Mucosa of descending colon (tissue), 3 donors: ENCODE results near the gene GSS. TPM values are rescaled to one million over a fixed set of nuclear protein-coding genes. Genes with fewer than 3 reads are reported as not detected.

Experiments used
- ATAC-seq: fragments of 200-7000 bp; cut with Tn5 transposase; one replicate; pipeline ENCODE4 v1.9.1; 2020; ENCODE audit warnings: mild to moderate bottlenecking, moderate library complexity
- DNase-seq, 3 donors: peaks; one replicate each; pipeline ENCODE4 v3.0.0-alpha.2; 2020
- H3K36me3 ChIP-seq: fragments of 200-600 bp; one replicate; pipeline ENCODE4 v1.8.0; 2021; ENCODE audit warnings: low read depth, mild to moderate bottlenecking
- H3K4me1 ChIP-seq: fragments of 200-600 bp; one replicate; pipeline ENCODE4 v1.8.0; 2021; ENCODE audit warnings: low read depth, mild to moderate bottlenecking
- H3K4me3 ChIP-seq: fragments of 200-600 bp; one replicate; pipeline ENCODE4 v1.8.0; 2021; ENCODE audit warnings: mild to moderate bottlenecking
- H3K9me3 ChIP-seq: fragments of 200-600 bp; one replicate; pipeline ENCODE4 v1.8.0; 2021; ENCODE audit warnings: mild to moderate bottlenecking
- intact Hi-C, 2 donors: fragments of 100-400 bp; cut with DNase I in 1 of 2; cut with micrococcal nuclease in 1 of 2; formaldehyde crosslinking; loops; one replicate each; pipeline versions ENCODE4 v1.11.0 to v1.11.1; 2022; cut with DNase I, micrococcal nuclease
- total RNA-seq, 3 donors: library from RNA; stranded (reverse); fragmentation: NEBNext Ultra II Directional in 2 of 3; extraction: Animal tissue kit (Norgen Biotek cat#: 25700) in 2 of 3; gene quantifications; one replicate each; pipeline versions ENCODE4 v1.2.1 to v1.2.4, GENCODE V29; 2021 to 2023
- TF ChIP-seq, protein P1 (sequence below): fragments of 200-600 bp; IDR thresholded peaks from one replicate; pipeline ENCODE4 v1.8.0; 2022; ENCODE audit warnings: antibody characterized with exemption, mild to moderate bottlenecking
- donor health status: DM: no; HTN: no; CAD: no; lungs with moderate emphysema.
- donor health status: DM: no; HTN: no; CAD: no.
- donor health status: DM: no; HTN: yes; CAD: no.

Gene GSS
- total RNA-seq, 3 donors from 2014 or later = 45.2 to 97.3 (median 91.8) TPM

- TF ChIP-seq, protein P1, sequence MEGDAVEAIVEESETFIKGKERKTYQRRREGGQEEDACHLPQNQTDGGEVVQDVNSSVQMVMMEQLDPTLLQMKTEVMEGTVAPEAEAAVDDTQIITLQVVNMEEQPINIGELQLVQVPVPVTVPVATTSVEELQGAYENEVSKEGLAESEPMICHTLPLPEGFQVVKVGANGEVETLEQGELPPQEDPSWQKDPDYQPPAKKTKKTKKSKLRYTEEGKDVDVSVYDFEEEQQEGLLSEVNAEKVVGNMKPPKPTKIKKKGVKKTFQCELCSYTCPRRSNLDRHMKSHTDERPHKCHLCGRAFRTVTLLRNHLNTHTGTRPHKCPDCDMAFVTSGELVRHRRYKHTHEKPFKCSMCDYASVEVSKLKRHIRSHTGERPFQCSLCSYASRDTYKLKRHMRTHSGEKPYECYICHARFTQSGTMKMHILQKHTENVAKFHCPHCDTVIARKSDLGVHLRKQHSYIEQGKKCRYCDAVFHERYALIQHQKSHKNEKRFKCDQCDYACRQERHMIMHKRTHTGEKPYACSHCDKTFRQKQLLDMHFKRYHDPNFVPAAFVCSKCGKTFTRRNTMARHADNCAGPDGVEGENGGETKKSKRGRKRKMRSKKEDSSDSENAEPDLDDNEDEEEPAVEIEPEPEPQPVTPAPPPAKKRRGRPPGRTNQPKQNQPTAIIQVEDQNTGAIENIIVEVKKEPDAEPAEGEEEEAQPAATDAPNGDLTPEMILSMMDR = no peak
- no peak overlapping the region for H3K4me3 ChIP-seq
- peaks cover 41% of the 10 kb centered on the region for H3K4me1 ChIP-seq
- H3K9me3 ChIP-seq = no peaks in the 10 kb centered on the region
- no peaks in the 10 kb centered on the region for H3K36me3 ChIP-seq
- no peak for DNase-seq
- intact Hi-C loops = no loop called here
- ATAC-seq = peak; percentile 61
These were observed 60.1 kb downstream of the GSS start for GRCh38 chr20:34895465-34895864.

GRCh38 chr20:34894723-34895122 lies 60.9 kb downstream of the GSS start:
- TF ChIP-seq, protein P1 = no peak
- Histone ChIP-seq H3K4me1 (peaks cover 41% of the 10 kb centered on the region), H3K4me3 (no peak overlapping the region), H3K9me3 (no peaks in the 10 kb centered on the region), H3K36me3 (no peaks in the 10 kb centered on the region)
- ATAC-seq = no peak
- no peak for DNase-seq
- intact Hi-C loops = no loop called here

- intact Hi-C loops = no loop called here
- Histone ChIP-seq H3K36me3 (no peaks in the 10 kb centered on the region), H3K4me1 (peaks cover 41% of the 10 kb centered on the region), H3K4me3 (no peak overlapping the region), H3K9me3 (no peaks in the 10 kb centered on the region)
- DNase-seq = no peak
- ATAC-seq = no peak
- TF ChIP-seq, protein P1 = no peak
These were observed 62.9 kb downstream of the GSS start for GRCh38 chr20:34892671-34893070.

GRCh38 chr20:34891166-34892062 lies 64.2 kb downstream of the GSS start:
- peaks cover 37% of the 10 kb centered on the region for H3K4me1 ChIP-seq
- intact Hi-C loops = no loop called here
- H3K4me3 ChIP-seq = no peak overlapping the region
- H3K36me3 ChIP-seq = no peaks in the 10 kb centered on the region
- DNase-seq = no peak
- no peaks in the 10 kb centered on the region for H3K9me3 ChIP-seq
- TF ChIP-seq, protein P1 = no peak
- ATAC-seq = peak; percentile 36

- Histone ChIP-seq H3K4me3 (no peak overlapping the region), H3K9me3 (no peaks in the 10 kb centered on the region), H3K36me3 (no peaks in the 10 kb centered on the region), H3K4me1 (peaks cover 12% of the 10 kb centered on the region)
- intact Hi-C loops = no loop called here
- TF ChIP-seq, protein P1 = no peak
- ATAC-seq (no peak), DNase-seq (no peak)
These were observed 67.1 kb downstream of the GSS start for GRCh38 chr20:34888468-34888867.
